Measurements from ENCODE around the gene NFS1.
"Not testable (repeated sequence)": the region's sequence is repeated elsewhere in the genome, so short reads cannot be mapped to it uniquely, and the experiment has no call there.

The NFS1 gene

GRCh38 chr20:35716330-35716729, 17.2 kb upstream of the NFS1 start:
- peaks cover 92% of the 10 kb centered on the region for H3K36me3 ChIP-seq (replicated peaks)
- TF ChIP-seq, protein P1, sequence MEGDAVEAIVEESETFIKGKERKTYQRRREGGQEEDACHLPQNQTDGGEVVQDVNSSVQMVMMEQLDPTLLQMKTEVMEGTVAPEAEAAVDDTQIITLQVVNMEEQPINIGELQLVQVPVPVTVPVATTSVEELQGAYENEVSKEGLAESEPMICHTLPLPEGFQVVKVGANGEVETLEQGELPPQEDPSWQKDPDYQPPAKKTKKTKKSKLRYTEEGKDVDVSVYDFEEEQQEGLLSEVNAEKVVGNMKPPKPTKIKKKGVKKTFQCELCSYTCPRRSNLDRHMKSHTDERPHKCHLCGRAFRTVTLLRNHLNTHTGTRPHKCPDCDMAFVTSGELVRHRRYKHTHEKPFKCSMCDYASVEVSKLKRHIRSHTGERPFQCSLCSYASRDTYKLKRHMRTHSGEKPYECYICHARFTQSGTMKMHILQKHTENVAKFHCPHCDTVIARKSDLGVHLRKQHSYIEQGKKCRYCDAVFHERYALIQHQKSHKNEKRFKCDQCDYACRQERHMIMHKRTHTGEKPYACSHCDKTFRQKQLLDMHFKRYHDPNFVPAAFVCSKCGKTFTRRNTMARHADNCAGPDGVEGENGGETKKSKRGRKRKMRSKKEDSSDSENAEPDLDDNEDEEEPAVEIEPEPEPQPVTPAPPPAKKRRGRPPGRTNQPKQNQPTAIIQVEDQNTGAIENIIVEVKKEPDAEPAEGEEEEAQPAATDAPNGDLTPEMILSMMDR (IDR thresholded peaks at IDR 0.05; ENCODE audit: low read depth, low read length, missing control alignments) = no peak
- in situ Hi-C loops (cut with HindIII; ENCODE audit: low pct_ligation_motif_present, low sequenced_read_pairs) = no loop called here
- no peak for DNase-seq
- H3K4me3 ChIP-seq (ENCODE audit: low read depth, low read length) = no peak overlapping the region
- H3K27me3 ChIP-seq (replicated peaks) = no peaks in the 10 kb centered on the region
- H3K27ac ChIP-seq = no peak overlapping the region

GRCh38 chr20:35715652-35716051, 16.5 kb upstream of the NFS1 start:
- H3K27ac ChIP-seq = no peak overlapping the region
- in situ Hi-C loops (cut with HindIII; ENCODE audit: low pct_ligation_motif_present, low sequenced_read_pairs) = no loop called here
- DNase-seq = no peak
- TF ChIP-seq, protein P1 (IDR thresholded peaks at IDR 0.05; ENCODE audit: low read depth, low read length, missing control alignments) = no peak
- no peaks in the 10 kb centered on the region for H3K27me3 ChIP-seq (replicated peaks)
- no peak overlapping the region for H3K4me3 ChIP-seq (ENCODE audit: low read depth, low read length)
- H3K36me3 ChIP-seq (replicated peaks) = peaks cover 92% of the 10 kb centered on the region

GRCh38 chr20:35714127-35714526, 15.0 kb upstream of the NFS1 start:
- no peak for DNase-seq
- in situ Hi-C loops (cut with HindIII; ENCODE audit: low pct_ligation_motif_present, low sequenced_read_pairs) = no loop called here
- Histone ChIP-seq H3K27me3 (replicated peaks) (no peaks in the 10 kb centered on the region), H3K4me3 (ENCODE audit: low read depth, low read length) (no peak overlapping the region), H3K27ac (no peak overlapping the region), H3K36me3 (replicated peaks) (peaks cover 91% of the 10 kb centered on the region)
- TF ChIP-seq, protein P1 (IDR thresholded peaks at IDR 0.05; ENCODE audit: low read depth, low read length, missing control alignments) = no peak

DNA sequence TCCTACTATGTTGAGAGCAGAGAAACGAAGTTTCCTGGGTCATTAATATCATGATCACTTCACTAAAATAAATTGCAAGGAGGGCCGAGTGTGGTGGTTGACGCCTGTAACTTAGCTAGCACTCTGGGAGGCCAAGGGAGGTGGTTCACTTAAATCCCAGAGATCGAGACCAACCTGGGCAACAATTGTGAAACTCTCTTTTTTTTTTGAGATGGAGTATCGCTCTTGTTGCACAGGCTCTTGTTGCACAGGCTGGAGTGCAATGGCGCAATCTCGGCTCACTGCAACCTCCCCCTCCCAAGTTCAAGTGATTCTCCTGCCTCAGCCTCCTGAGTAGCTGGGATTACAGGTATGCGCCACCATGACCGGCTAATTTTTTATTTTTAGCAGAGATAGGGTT, 14.0 kb upstream of the NFS1 start:
- H3K27me3 ChIP-seq (replicated peaks); H3K27ac ChIP-seq; in situ Hi-C loops (cut with HindIII; ENCODE audit: low pct_ligation_motif_present, low sequenced_read_pairs); DNase-seq; H3K4me3 ChIP-seq (ENCODE audit: low read depth, low read length): not testable (repeated sequence)
- peaks cover 87% of the 10 kb centered on the region for H3K36me3 ChIP-seq (replicated peaks)

- peaks cover 76% of the 10 kb centered on the region for H3K36me3 ChIP-seq (replicated peaks)
- no peak for DNase-seq
Observed at GRCh38 chr20:35711588-35712209, 12.5 kb upstream of the NFS1 start.

DNA sequence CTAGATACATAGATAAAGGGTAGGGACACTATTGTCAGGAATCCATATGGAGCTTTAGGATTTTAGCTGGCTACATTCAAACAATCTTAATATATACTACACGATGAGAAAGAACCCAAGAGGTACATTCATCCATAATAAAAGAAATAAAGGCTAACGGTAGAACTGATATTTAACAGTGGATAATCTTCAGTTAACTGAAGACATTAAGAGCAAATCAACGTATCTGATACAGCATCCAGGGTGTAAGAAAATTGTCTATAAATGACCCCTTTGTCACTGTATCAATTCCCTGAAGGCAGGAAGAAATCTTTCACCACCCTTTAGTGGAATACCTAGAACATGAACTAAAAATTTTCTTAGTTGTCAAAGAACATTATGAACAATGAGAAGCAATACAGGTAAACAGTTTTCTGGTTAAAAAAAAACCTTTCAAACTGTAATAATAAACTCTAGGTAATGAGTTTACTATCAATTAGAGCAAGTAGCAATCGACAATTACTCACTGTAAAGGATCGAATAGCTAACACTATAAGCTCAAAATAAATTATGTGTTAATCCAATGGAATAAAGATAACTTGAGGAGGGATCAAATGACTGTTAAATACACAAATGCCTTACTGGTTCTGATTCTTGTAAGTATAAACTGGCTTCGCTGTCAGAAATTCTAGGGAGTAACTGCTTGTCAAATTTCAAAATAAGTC, 11.9 kb upstream of the NFS1 start:
- TF ChIP-seq, protein P1 (IDR thresholded peaks at IDR 0.05; ENCODE audit: low read depth, low read length, missing control alignments) = no peak
- in situ Hi-C loops (cut with HindIII; ENCODE audit: low pct_ligation_motif_present, low sequenced_read_pairs) = no loop called here
- no peak for DNase-seq
- Histone ChIP-seq H3K36me3 (replicated peaks) (peaks cover 76% of the 10 kb centered on the region), H3K4me3 (ENCODE audit: low read depth, low read length) (no peak overlapping the region), H3K27me3 (replicated peaks) (no peaks in the 10 kb centered on the region), H3K27ac (no peak overlapping the region)

More at GRCh38 chr20:35711588-35712209, 12.5 kb upstream of the NFS1 start:
- TF ChIP-seq, protein P1 (IDR thresholded peaks at IDR 0.05; ENCODE audit: low read depth, low read length, missing control alignments) = no peak
- Histone ChIP-seq H3K27me3 (replicated peaks) (no peaks in the 10 kb centered on the region), H3K27ac (no peak overlapping the region), H3K4me3 (ENCODE audit: low read depth, low read length) (no peak overlapping the region)
- in situ Hi-C loops (cut with HindIII; ENCODE audit: low pct_ligation_motif_present, low sequenced_read_pairs) = no loop called here

Data from brain microvascular endothelial cell (primary cell).